Measurements from ENCODE around the gene AGBL4.
"Not testable (repeated sequence)": the region's sequence is repeated elsewhere in the genome, so short reads cannot be mapped to it uniquely, and the experiment has no call there.

DNA sequence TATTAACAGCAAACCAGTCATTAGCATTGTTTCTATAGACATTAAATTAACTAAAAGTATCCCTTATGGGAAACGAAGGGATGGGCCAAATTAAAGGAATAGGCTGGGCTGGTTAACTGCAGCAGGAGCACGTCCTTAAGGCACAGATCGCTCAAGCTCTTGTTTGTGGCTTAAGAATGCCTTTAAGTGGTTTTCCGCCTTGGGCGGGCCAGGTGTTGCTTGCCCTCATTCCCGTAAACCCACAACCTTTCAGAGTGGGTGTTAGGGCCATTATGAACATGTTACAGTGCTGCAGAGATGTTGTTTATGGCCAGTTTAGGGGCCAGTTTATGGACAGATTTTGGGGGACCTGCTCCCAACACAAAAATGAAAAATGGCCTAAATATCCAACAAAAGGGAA lies 1503.9 kb downstream of the AGBL4 start:
- TF ChIP-seq, protein P1, sequence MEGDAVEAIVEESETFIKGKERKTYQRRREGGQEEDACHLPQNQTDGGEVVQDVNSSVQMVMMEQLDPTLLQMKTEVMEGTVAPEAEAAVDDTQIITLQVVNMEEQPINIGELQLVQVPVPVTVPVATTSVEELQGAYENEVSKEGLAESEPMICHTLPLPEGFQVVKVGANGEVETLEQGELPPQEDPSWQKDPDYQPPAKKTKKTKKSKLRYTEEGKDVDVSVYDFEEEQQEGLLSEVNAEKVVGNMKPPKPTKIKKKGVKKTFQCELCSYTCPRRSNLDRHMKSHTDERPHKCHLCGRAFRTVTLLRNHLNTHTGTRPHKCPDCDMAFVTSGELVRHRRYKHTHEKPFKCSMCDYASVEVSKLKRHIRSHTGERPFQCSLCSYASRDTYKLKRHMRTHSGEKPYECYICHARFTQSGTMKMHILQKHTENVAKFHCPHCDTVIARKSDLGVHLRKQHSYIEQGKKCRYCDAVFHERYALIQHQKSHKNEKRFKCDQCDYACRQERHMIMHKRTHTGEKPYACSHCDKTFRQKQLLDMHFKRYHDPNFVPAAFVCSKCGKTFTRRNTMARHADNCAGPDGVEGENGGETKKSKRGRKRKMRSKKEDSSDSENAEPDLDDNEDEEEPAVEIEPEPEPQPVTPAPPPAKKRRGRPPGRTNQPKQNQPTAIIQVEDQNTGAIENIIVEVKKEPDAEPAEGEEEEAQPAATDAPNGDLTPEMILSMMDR (IDR thresholded peaks at IDR 0.05): not testable (repeated sequence)
- TF ChIP-seq ZFX (IDR thresholded peaks at IDR 0.05; ENCODE audit: borderline replicate concordance): not testable (repeated sequence)

All from 22Rv1 (cell line).